Daoy (cell line): ENCODE data around the gene OR10H1. TPM values are rescaled to one million over a fixed set of nuclear protein-coding genes. Genes with fewer than 3 reads are reported as not detected.
"Not testable (repeated sequence)": the region's sequence is repeated elsewhere in the genome, so short reads cannot be mapped to it uniquely, and the experiment has no call there.

Experiments used
- DNase-seq: peaks from one replicate; pipeline ENCODE4 v3.0.0-alpha.2; 2015; ENCODE audit warnings: low read depth
- total RNA-seq: library from RNA; depleted of rRNA; stranded (reverse); fragments of >200 nt; shearing (Covaris generic); gene quantifications from 2 replicates; pipeline ENCODE4 v1.2.3, GENCODE V29; 2014; rRNA removed

OR10H1 gene
- total RNA-seq = not detected in 2 replicates

DNA sequence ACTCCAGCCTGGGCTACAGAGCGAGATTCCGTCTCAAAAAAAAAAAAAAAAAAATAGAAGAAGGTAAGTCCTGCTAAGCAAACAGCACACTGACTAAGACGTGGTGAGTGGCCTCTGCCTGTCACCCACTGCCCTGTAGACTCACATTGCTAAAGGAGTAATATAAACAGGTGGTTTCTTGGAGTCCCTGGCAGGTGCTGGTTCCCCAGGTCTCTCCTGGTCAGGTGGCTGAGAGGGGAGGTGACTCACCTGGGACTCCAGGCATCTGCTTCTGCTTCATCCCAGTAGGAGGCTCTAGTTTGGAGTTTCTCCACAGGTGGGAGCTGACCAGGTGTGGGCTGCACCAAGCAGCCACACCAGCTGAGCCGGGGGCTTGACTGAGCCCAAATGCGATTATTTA is at the start of gene OR10H1:
TSS of gene OR10H1 (minus strand) at position 359 of the 400 bp plus-strand sequence. CDS start 7,627 bp downstream, outside the sequence.
- no peak for DNase-seq

GRCh38 chr19:15864824-15865223 is 49.4 kb upstream of the OR10H1 start:
- DNase-seq = no peak

DNA sequence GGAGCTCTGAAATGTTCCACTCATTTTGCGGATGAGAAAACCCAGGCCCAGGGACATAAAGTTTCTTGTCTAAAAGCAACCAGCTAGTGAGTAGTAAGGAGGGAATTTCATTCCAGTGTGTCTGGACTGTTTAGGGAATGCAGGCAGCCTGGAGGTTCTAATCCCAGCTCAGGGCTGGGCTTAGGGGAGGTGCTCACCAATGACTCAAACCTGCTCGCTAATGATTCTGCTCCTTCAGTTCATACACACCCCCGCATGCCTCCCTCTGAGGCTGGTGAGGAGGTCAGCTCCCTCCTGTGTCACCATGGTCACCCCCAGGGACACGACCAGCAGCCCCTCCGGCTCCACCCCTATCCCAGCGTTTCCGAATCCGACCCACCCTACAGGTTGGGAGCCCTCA is 47.8 kb upstream of the OR10H1 start:
- peak; percentile 86 for DNase-seq

GRCh38 chr19:15862444-15862843 is 47.0 kb upstream of the OR10H1 start:
- no peak for DNase-seq

- DNase-seq = no peak
These were observed 45.1 kb upstream of the OR10H1 start for GRCh38 chr19:15860522-15860921.

GRCh38 chr19:15859187-15859586 is 43.7 kb upstream of the OR10H1 start:
- no peak for DNase-seq

DNA sequence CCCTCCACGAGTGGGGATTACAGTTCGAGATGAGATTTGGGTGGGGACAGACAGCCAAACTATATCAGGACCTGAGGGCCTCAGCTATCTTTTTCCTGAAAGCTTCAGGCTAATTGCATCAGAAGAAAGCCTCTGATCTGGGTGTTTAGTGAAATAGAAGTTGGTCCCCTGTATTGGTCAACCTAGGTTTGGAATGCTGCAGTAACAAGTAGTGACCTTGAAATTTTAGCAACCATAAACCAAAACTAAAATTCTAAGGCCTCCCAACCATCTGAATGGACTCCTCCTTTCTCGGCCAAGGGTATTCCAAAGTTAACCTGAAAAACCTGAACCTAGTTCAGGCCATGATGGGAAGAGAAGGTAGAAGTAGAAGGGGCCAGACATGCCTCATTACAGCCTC is 34.9 kb upstream of the OR10H1 start:
- no peak for DNase-seq

- DNase-seq = no peak
These were observed 31.5 kb upstream of the OR10H1 start for GRCh38 chr19:15846923-15847322.

DNA sequence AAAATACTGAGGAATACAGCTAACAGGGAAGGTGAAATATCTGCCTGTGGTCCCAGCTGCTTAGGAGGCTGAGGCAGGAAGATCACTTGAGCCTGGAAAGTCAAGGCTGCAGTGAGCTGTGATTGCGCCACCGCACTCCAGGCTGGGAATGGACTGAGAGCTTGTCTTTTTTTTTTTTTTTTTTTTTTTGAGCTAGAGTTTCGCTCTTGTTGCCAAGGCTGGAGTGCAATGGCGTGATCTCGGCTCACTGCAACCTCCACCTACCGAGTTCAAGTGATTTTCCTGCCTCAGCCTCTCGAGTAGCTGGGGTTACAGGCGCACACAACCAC is 28.4 kb upstream of the OR10H1 start:
- DNase-seq = peak; percentile 63

DNA sequence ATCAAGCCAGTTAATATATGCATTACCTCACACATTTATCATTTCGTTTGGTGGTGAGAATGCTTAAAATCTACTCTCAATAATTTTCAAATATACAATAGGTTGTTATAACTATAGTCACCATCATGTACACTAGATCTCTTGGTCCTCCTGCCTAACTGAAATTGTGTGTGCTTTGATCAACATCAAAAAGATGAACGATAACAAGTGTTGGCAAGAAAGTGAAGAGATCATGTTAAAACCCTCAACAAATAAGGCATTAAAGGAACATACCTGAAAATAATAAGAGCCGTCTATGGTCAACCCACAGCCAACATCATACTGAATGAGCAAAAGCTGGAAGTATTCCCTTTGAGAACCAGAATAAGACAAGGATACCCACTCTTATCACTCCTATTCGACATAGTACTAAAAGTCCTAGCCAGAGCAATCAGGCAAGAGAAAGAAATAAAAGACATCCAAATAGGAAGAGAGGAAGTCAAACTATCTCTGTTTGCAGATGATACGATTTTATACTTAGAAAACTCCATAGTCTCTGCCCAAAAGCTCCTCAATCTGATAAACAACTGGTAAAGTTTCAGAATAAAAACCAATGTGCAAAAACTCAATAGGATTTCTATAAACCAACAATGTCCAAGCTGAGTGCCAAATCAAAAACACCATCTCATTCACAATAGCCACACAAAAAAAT is 27.9 kb upstream of the OR10H1 start:
- no peak for DNase-seq

GRCh38 chr19:15841875-15842569 is 26.6 kb upstream of the OR10H1 start:
- DNase-seq = peak; percentile 22

DNA sequence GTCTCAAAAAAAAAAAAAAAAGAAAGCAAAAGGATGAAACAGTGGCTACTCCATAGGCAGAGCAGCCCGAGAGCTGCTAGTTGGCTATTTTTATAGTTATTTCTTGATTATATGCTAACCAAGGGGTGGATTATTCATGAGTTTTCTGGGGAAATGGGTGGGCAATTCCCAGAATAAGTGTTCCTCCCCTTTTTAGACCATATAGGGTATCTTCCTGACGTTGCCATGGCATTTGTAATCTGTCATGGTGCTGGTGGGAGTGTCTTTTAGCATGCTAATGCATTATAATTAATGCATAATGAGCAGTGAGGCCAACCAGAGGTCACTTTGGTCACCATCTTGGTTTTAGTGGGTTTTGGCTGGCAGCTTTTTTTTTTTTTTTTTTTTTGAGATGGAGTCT is 25.4 kb upstream of the OR10H1 start:
- DNase-seq = no peak

GRCh38 chr19:15839888-15840287 is 24.4 kb upstream of the OR10H1 start:
- DNase-seq = not testable (repeated sequence)

GRCh38 chr19:15838351-15838750 is 22.9 kb upstream of the OR10H1 start:
- no peak for DNase-seq

DNA sequence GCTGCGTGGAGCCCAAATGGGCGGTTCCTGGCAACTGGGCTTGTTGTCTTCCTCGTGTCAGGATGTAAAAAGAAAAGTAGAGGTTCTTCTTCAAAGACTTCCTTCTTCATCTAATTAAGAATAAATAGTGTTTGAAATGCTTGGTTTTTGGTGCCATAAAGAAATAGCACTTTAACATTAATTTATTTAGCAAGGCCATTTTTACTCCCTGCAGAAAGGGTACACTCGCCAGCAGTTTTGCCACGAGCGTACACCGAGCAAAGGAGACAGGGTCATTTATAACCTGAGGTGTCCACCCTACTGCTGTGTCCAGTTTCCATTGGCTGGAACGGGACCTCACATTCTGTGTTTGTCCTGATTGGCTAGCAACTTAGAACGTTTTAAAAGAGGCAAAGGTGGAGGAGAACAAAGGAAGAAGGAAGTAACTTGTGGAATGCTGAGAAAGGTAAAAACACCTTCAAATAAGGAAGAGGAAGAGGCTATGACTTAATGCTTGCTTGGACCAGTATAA is 21.8 kb upstream of the OR10H1 start:
- peak; percentile 79 for DNase-seq

DNA sequence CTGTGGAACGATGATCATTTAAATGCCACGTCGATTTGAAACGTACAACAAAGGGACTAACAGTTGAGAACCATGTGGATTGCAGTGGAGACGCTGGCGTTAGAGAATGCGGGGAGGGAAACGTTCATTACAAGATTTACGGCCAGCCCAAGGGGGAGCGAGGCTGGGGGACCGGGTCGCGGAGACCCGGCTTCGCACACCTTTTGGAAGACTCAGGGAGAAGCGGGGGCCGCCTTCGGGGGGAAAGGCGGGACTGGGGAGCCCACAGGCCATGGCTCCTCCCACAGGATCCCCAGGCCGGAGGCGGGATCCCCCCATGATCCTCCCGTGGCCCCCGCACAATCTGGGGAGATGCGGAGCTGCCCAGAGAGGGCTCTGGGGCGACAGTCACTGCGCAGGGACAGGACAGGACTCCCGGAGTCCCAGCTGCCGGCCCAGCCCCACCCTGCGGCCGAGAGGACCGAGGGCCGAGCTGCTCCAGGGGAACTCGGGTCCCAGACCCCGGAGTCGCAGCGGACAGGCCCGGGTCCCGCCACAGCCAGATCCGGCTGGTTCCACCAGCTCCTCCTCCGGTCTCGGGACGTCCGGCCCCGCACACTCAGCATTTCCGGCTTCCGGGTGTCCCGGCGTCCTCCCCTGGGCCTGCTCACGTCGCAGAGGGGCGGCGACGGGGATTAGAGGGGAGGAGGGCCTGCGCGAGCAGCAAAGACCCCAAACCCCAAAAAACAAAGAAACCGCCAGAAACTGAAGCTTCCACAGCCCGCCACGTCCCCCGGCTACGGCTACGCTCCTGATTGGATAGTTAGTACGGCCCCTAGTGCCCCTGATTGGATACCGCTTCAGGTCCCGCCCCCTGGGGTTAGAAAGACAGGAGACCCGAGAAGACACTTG is 21.1 kb upstream of the OR10H1 start:
- peak; percentile 98 for DNase-seq

GRCh38 chr19:15835565-15836329 is 20.3 kb upstream of the OR10H1 start:
- DNase-seq = peak; percentile 39

- not testable (repeated sequence) for DNase-seq
These were observed 18.8 kb upstream of the OR10H1 start for GRCh38 chr19:15834232-15834631.

GRCh38 chr19:15831626-15832025 is 16.2 kb upstream of the OR10H1 start:
- DNase-seq = no peak

- no peak for DNase-seq
These were observed 14.3 kb upstream of the OR10H1 start for GRCh38 chr19:15829786-15830185.

DNA sequence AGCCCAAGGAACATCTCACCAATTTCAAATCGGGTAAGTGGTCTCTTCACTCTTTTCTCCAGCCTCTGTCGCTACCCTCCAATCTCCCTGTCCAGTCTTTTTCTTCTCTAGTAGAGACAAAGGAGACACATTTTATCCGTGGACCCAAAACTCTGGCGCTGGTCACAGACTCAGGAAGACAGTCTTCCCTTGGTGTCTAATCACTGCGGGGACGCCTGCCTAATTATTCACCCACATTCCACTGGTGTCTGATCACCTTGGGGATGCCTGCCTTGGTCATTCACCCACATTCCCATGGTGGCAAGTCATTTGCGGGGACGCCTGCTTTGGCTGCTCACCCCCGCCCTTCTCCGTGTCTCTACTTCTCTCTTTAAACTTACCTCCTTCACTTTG is 13.8 kb upstream of the OR10H1 start:
- DNase-seq = peak; percentile 56
